HG03159 (cell line): ENCODE results near the gene CHN1.

Experiments used
- ATAC-seq: cut with Tn5 transposase; IDR thresholded peaks from one replicate; pipeline ENCODE4 v1.9.1; 2021; ENCODE audit warnings: mild to moderate bottlenecking, moderate library complexity; ENCODE audit not compliant: unreplicated experiment

CHN1 gene

GRCh38 chr2:174929786-174930185 is 75.4 kb downstream of the CHN1 start:
- ATAC-seq: no peak

DNA sequence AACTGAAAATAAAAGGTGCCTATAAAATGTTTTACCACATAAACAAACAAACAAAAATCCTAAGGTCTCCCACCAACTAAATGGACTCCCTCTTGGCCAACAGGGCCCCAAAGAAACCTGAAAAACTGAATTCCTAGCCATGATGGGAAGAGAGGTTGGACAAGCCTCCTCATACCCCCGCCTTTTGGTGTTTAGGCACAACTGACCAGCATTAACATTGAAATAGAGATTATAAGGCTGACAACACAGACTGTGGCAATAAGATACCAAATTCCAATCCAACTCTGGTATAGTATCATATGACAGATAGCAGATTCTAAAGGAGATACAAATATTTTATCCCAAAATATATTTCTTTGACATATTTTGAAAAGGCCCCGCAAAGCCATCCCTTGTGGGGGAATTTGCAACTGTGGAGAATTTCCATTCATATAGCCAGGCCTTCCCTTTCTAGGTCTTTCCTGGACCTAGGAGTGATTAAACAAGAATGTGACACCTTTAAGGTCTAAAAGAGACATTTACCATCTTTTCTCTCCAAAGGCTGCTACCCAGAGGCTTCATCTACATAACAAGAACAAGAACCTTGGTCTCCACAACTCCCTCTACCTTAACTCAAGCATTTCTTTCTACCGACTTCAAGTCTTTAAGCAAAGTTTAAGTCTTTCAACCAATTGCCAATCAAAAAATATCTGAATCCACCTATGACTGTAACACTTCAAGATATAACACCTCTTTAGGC is 80.0 kb downstream of the CHN1 start:
- ATAC-seq: no peak

- no peak for ATAC-seq
Observed at GRCh38 chr2:174924061-174924693, 81.0 kb downstream of the CHN1 start.

DNA sequence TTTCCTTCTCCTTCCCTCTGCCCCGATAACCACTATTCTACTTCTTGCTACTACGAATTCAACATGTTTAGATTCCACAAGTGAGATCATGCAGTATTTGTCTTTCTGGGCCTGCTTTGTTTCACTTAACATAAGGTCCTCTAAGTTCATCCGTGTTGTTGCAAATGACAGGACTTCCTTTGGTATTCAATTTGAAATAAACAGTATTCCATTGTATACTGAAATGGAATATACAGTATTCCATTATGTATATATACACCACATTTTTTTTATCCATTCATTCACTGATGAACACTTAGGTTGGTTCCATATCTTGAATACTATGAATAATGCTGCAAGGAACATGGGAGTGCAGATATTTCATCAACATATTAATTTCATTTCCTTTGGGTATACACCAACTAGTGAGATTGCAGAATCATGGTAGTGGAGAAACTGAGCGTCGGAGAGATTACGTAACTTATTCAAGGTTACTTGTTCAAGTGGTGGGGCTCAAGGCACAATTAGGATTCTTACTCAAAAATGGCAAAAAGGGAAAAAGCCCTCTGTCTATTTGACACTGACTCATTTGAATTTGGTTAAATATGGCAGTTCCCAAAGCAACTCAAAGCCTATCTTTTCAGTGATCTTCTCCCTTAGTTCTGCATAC is 85.1 kb downstream of the CHN1 start:
- ATAC-seq: no peak

DNA sequence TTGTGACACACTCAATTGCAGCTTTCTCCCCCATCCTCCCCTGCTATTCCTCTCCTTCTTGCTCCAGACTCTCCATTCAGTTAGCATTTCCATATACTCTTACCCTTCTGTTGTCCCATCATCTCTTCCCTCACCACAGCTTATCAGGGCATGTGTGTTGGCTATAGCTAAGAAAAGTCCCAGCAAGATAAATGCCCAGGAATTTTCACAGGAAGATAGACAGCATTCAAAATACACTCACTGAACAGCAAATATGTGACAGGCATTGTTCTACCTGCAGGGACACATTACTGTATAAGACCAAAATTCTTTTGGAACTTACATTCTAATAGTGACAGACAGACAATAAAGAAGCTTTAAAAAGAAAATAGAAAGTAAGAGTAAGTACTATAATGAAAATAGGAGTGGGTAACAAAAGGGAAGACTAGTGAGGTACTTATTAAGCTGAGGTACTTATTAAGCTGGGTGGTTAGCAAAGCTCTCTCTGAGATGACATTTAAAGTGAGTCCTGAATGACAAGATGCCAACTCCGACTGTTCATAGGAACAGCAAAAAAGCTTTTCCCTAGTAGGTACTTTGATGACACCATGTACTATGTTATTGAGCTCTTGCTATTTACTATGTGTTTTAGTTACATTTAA is 86.2 kb downstream of the CHN1 start:
- ATAC-seq: no peak

GRCh38 chr2:174916270-174916930 is 88.8 kb downstream of the CHN1 start:
- ATAC-seq: no peak

- ATAC-seq: no peak
Observed at GRCh38 chr2:174914853-174915760, 90.1 kb downstream of the CHN1 start.

- no peak for ATAC-seq
Observed at GRCh38 chr2:174908284-174908683, 96.9 kb downstream of the CHN1 start.

GRCh38 chr2:174903264-174903556 is 102.0 kb downstream of the CHN1 start:
- no peak for ATAC-seq

DNA sequence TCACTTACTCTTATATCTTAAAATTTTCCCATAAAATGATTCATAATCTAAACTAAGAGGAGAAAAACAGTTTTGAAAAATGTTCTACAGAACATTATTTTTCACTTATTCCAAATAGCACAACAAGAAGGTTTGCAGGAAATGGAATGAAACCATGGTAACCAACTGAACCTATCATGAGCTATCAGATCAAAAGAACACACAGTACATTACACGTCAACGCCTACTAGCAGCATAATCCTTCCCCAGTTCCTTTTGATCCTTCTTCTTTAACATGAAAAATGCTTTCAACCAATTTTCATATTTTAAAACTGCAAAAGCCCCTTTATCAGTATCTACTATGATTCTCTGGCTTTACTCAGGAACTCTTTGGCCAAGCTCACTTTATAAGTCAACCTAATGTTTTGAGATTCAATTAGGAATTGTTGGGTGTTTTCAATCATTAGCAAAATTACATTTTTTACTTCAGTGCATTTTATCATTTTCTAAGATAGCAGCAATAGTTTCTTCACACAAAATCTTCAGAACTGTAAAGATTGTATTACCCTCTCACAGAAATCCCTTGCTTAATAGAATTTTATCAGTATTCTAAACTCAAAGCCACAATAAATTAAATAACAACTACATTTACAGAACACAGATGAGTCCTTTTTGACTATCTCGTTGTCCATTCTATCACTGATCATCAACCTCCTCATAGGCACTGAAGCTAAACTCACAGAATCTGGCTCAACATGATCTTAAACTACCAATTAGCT is 102.5 kb downstream of the CHN1 start:
- ATAC-seq: no peak

- no peak for ATAC-seq
Observed at GRCh38 chr2:174901075-174901474, 104.1 kb downstream of the CHN1 start.

- no peak for ATAC-seq
Observed at GRCh38 chr2:174897286-174897685, 107.9 kb downstream of the CHN1 start.

DNA sequence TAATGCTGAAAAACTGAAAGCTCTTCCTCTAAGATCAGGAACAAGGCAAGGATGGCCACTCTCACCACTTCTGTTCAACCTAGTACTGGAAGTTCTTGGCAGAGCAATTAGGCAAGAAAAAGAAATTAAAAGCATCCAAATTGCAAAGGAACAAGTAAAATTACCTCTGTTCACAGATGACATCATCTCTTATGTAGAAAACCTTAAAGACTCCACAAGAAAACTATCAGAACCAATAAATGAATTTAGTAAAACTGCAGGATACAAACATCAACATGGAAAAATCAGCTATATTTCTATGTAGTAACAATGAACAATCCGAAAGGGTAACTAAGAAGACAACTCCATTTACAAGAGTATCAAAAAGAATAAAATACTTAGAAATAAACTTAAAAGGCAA is 112.2 kb downstream of the CHN1 start:
- ATAC-seq: no peak

GRCh38 chr2:174892546-174892945 is 112.6 kb downstream of the CHN1 start:
- ATAC-seq: no peak

DNA sequence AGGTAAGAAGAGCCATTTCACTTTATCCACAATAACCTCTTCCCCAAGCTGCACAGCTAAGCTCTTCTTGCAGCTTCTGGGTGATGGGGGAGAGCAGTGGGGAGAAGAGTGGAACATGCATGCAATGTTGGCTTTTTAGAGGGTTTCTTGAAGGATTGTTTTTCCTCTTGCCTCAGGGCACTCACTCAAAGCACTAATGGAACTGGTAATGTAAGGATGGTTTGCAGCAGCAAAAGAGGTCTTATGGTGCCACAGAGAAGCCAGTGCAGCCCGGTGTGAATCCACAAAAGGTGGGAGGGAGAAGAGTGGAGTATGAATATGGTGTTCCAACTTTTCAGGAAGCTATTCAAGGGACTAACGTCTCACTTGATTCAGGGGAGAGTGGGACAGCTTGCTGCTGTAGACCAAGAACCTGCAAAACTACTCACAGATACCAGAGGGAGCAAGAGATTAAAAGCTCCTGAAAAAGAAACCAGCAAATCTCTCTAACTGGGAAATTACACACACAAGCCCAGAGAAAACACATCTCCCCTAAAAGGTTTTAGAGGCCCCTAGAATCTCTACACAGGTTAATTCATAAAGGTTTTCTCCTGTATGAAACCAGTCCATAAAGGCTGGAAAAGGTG is 116.4 kb downstream of the CHN1 start:
- ATAC-seq: no peak

DNA sequence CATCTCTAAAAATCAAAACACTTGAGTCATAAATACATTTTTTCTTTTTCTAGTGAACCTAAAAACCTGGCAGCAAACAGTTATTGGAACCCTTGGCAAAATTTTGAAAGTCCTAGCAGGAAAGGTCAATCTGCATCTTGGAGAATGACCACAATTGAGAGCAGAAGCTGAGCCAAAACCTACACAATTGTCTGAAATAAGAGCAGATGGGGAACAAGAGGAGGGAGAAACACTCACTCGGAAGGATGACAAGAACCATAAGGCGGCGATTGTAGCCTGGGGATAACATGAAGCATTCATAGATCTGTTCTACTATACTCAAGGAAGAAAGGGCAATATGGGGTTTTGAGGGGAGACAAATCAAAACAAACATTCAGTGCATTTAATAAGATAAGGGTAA is 117.0 kb downstream of the CHN1 start:
- no peak for ATAC-seq

GRCh38 chr2:174882416-174882815 is 122.8 kb downstream of the CHN1 start:
- ATAC-seq: no peak

- ATAC-seq: no peak
Observed at GRCh38 chr2:174881678-174882077, 123.5 kb downstream of the CHN1 start.

GRCh38 chr2:174878537-174879147 is 126.5 kb downstream of the CHN1 start:
- no peak for ATAC-seq
